CD4-positive, alpha-beta T cell treated with Interleukin-17A for 4 hours (primary cell): ENCODE data around the gene C15orf61.

Source experiments
- DNase-seq: peaks from one replicate; pipeline ENCODE4 v3.0.0-alpha.2; 2020; ENCODE audit warnings: mixed read lengths

The C15orf61 gene

GRCh38 chr15:67521029-67521782 lies at the start of gene C15orf61:
TSS of gene C15orf61 (plus strand) at chr15:67521131. CDS start at chr15:67521249, 118 bp downstream.
- DNase-seq: peak; percentile 91

- DNase-seq: no peak
Measured at GRCh38 chr15:67472957-67473356, 48.0 kb upstream of the C15orf61 start.

GRCh38 chr15:67474405-67475110 lies 46.4 kb upstream of the C15orf61 start:
- no peak for DNase-seq

- DNase-seq: no peak
Measured at GRCh38 chr15:67479781-67480505, 41.0 kb upstream of the C15orf61 start.

GRCh38 chr15:67480741-67481140 lies 40.2 kb upstream of the C15orf61 start:
- no peak for DNase-seq

- no peak for DNase-seq
Measured at GRCh38 chr15:67481680-67482079, 39.3 kb upstream of the C15orf61 start.

GRCh38 chr15:67495585-67495984 lies 25.3 kb upstream of the C15orf61 start:
- DNase-seq: no peak

- DNase-seq: no peak
Measured at GRCh38 chr15:67501177-67501835, 19.6 kb upstream of the C15orf61 start.

GRCh38 chr15:67501836-67502461 lies 19.0 kb upstream of the C15orf61 start:
- DNase-seq: no peak

- no peak for DNase-seq
Measured at GRCh38 chr15:67504056-67504455, 16.9 kb upstream of the C15orf61 start.

- no peak for DNase-seq
Measured at GRCh38 chr15:67504796-67505195, 16.1 kb upstream of the C15orf61 start.

GRCh38 chr15:67505675-67506572 lies 15.0 kb upstream of the C15orf61 start:
- DNase-seq: no peak

GRCh38 chr15:67506775-67507747 lies 13.9 kb upstream of the C15orf61 start:
- no peak for DNase-seq

- no peak for DNase-seq
Measured at GRCh38 chr15:67508407-67508806, 12.5 kb upstream of the C15orf61 start.

GRCh38 chr15:67509918-67510317 lies 11.0 kb upstream of the C15orf61 start:
- no peak for DNase-seq

GRCh38 chr15:67510597-67511190 lies 10.2 kb upstream of the C15orf61 start:
- no peak for DNase-seq

GRCh38 chr15:67511606-67512005 lies 9.3 kb upstream of the C15orf61 start:
- no peak for DNase-seq

- DNase-seq: no peak
Measured at GRCh38 chr15:67512140-67512539, 8.8 kb upstream of the C15orf61 start.

GRCh38 chr15:67512933-67513714 lies 7.8 kb upstream of the C15orf61 start:
- no peak for DNase-seq
